GM12878 (cell line): Measurements from ENCODE around the gene BICRA. TPM values are rescaled to one million over a fixed set of nuclear protein-coding genes. Genes with fewer than 3 reads are reported as not detected.
"Not testable (repeated sequence)": the region's sequence is repeated elsewhere in the genome, so short reads cannot be mapped to it uniquely, and the experiment has no call there.

ENCODE experiments used
- ATAC-seq: fragments of 200-7000 bp; cut with Tn5 transposase; 3 replicates; pipeline ENCODE4 v1.9.1; 2020; ENCODE audit warnings: mild to moderate bottlenecking, moderate library complexity
- BruUV-seq: library from RNA; stranded (reverse); fragments of 400-500 nt; replicated peaks from 2 replicates; lab custom pipeline; 2021; lab: Mats Ljungman, UMichigan
- CTCF ChIA-PET: fragments of 300-600 bp; sonication (Branson Sonifier 250); formaldehyde crosslinking; extraction: SDS; loops from one replicate; lab custom pipeline; 2021; ENCODE audit warnings: inconsistent platforms; lab: Yijun Ruan, JAX
- POLR2A ChIA-PET: fragments of 350-600 bp; formaldehyde crosslinking; extraction: SDS; loops from one replicate; lab custom pipeline; 2021; ENCODE audit warnings: inconsistent platforms; lab: Charles Lee
- RAD21 ChIA-PET: fragments of 300-600 bp; sonication (Branson Sonifier 250); formaldehyde crosslinking; loops from one replicate; lab custom pipeline; 2023; ENCODE audit warnings: antibody characterized with exemption; ENCODE audit not compliant: unreplicated experiment; lab: Charles Lee
- SMC1A ChIA-PET: fragments of 300-600 bp; sonication (Branson Sonifier 250); formaldehyde crosslinking; loops from one replicate; lab custom pipeline; 2023; ENCODE audit not compliant: unreplicated experiment, uncharacterized antibody; lab: Charles Lee
- DNase-seq: peaks from one replicate; pipeline ENCODE4 v3.0.0-alpha.2; 2011; ENCODE audit warnings: low read depth, low spot score
- FAIRE-seq: peaks from 3 replicates; lab custom pipeline; 2011; peaks lifted over from hg19 to GRCh38; lab: Jason Lieb, UNC
- H2AFZ ChIP-seq: 2 replicates; pipeline ENCODE4 v1.6.0; 2011; ENCODE audit warnings: low read depth, low read length, control low read depth; ENCODE audit not compliant: control insufficient read depth
- H3K27ac ChIP-seq: 2 replicates; pipeline ENCODE4 v1.5.1; 2011; ENCODE audit warnings: control low read depth; ENCODE audit not compliant: control insufficient read depth, insufficient read depth
- H3K27me3 ChIP-seq, 2 experiments: replicated peaks in 1 of 2; 2 replicates each; pipeline versions ENCODE4 v1.6.0 to v1.6.1; 2011; ENCODE audit warnings: low read length in 1 of 2; ENCODE audit not compliant: control insufficient read depth in 2 of 2, insufficient read depth in 2 of 2
- H3K36me3 ChIP-seq, 2 experiments: 2 replicates each; pipeline ENCODE4 v1.5.1; 2011; ENCODE audit warnings: low read length in 1 of 2; ENCODE audit not compliant: control insufficient read depth in 2 of 2, insufficient read depth in 2 of 2
- H3K4me1 ChIP-seq: 2 replicates; pipeline ENCODE4 v1.6.1; 2011; ENCODE audit warnings: mild to moderate bottlenecking, low read length, moderate library complexity, mixed read lengths; ENCODE audit not compliant: control insufficient read depth, insufficient read depth
- H3K4me2 ChIP-seq: 2 replicates; pipeline ENCODE4 v1.6.0; 2011; ENCODE audit warnings: control low read depth; ENCODE audit not compliant: control insufficient read depth, insufficient read depth
- H3K4me3 ChIP-seq: fragments of 200-600 bp; sonication (generic); 2 replicates; pipeline ENCODE4 v1.5.1; 2016
- H3K79me2 ChIP-seq: 2 replicates; pipeline ENCODE4 v1.6.0; 2011; ENCODE audit warnings: low read length; ENCODE audit not compliant: control insufficient read depth, insufficient read depth
- H3K9ac ChIP-seq: 2 replicates; pipeline ENCODE4 v1.8.0; 2011; ENCODE audit warnings: low read length, control low read depth, mixed read lengths; ENCODE audit not compliant: control insufficient read depth, insufficient read depth
- H3K9me3 ChIP-seq: replicated peaks from 3 replicates; pipeline ENCODE4 v1.5.1; 2011; ENCODE audit warnings: mild to moderate bottlenecking, low read length; ENCODE audit not compliant: control insufficient read depth, insufficient read depth
- H4K20me1 ChIP-seq: 2 replicates; pipeline ENCODE4 v1.6.0; 2011; ENCODE audit not compliant: control insufficient read depth, insufficient read depth
- DPF2 ChIP-seq: fragments of 450-650 bp; IDR thresholded peaks from 2 replicates; pipeline ENCODE4 v1.6.1; 2017; ENCODE audit warnings: mild to moderate bottlenecking
- WGBS: methylation state at CpG from one replicate; pipeline ENCODE4 v1.1.6; 2016; ENCODE audit warnings: low lambda C conversion rate; ENCODE audit not compliant: insufficient replicate concordance, insufficient coverage; ENCODE audit errors: missing lambda C conversion rate; 5-methylcytosine and 5-hydroxymethylcytosine counted together
- in situ Hi-C: fragments of 300-500 bp; cut with MboI; formaldehyde crosslinking; loops from 9 replicates; pipeline ENCODE4 v1.14.3; 2018; ENCODE audit warnings: mixed read lengths
- intact Hi-C: fragments of 100-400 bp; cut with micrococcal nuclease; formaldehyde crosslinking; loops from one replicate; pipeline ENCODE4 v1.14.2; 2022; ENCODE audit not compliant: unreplicated experiment
- polyA plus RNA-seq, 11 experiments: library from polyadenylated mRNA; depleted of rRNA in 4 of 11; unstranded in 6 of 11; stranded (reverse) in 5 of 11; fragments of >200 nt; fragmentation: Nextera tagmentation in 4 of 11; fragmentation: Illumina TruSeq in 1 of 11; extraction: Ambion mirVana in 4 of 11; extraction: Trizol in 1 of 11; gene quantifications; 1 replicate in 1 of 11; 2 replicates in 10 of 11; pipeline versions ENCODE4 v1.2.1 to v1.2.3, GENCODE V29; 2011 to 2016; ENCODE audit warnings: inconsistent platforms in 2 of 11, missing spikeins in 2 of 11, low read depth in 1 of 11
- total RNA-seq, 4 experiments: library from RNA; depleted of rRNA in 3 of 4; stranded (reverse); fragments of >200 nt in 3 of 4; fragmentation: Illumina TruSeq in 1 of 4; extraction: Trizol in 1 of 4; gene quantifications; 2 replicates each; pipeline versions ENCODE4 v1.2.1 to v1.2.3, GENCODE V29; 2013 to 2021

Gene BICRA
- total and polyA plus RNA-seq, 10 of the 15 experiments (the other 5 are each of a cell fraction or from before 2014, with no cell fraction given): 0.11 to 15.3 (median 1.3) TPM

DNA sequence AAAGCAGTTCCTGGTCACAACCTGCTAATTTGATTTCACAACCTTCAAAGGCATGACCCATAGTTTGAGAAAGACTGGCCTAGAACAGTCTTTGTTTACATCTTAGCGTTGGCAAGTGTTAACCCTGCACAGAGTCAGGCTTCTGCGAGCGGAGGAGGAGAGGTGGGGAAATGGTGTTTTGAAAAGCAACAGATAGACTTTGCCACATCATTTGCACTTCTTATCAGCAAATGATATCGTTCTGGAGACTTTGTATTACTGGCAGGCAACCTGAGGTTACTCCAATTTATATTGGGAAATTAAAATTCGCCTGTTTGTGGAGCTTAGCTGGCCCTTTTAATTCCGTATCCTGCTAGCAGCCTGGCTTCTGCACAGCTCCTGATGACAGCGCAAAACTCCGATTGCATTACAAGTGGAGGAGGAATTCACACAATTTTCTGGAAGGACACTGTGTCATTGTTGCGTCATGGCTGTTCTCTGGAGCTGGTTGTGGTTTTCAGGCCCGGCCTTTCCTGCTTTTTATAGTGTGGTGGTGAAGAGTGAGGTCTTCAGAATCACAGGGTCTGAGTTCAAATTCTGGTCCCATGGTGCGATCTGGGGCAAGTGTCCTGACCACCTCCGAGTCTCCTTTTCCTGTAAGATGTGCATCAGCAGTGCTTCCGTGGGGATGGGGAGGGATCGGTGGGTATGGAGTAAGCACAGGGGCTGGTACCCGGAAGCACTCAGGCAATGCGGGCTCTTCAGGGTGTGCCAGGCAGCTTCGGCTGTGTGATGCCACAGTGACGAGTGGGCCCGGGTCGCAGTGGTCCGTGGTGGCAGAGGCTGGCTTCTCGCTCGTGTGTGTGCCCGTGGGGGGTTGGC lies 55.2 kb downstream of the BICRA start:
- whole genome bisulfite sequencing: 92% methylated on average over 24 of the region's 24 CpGs
- DNase-seq (no peak), ATAC-seq (no peak), FAIRE-seq (no peak)
- H3K27me3 ChIP-seq: no peaks in the 10 kb centered on the region
- no peaks in the 10 kb centered on the region for H3K9me3 ChIP-seq
- peaks cover 1% of the 10 kb centered on the region; the same call in 1 of the 2 replicates for H3K79me2 ChIP-seq
- in situ Hi-C loops (no loop called here), intact Hi-C loops (no loop called here)
- no TSS peak for BruUV-seq
- no peaks in the 10 kb centered on the region for H4K20me1 ChIP-seq
- no peak overlapping the region for H3K4me2 ChIP-seq
- no peak overlapping the region for H3K27ac ChIP-seq
- H3K4me1 ChIP-seq: no peaks in the 10 kb centered on the region
- no peak overlapping the region for H3K4me3 ChIP-seq
- CTCF ChIA-PET: interaction anchor here (0.9 kb wide), 1 partner anchor 231 kb away, joined by 3 read pairs; no protein-coding TSS in a partner anchor
- H3K36me3 ChIP-seq: peaks cover 2% of the 10 kb centered on the region in 2 experiments; a peak in 3 of 4 replicates
- SMC1A ChIA-PET: no interaction called here
- no peak overlapping the region for H3K9ac ChIP-seq
- RAD21 ChIA-PET: no interaction called here
- POLR2A ChIA-PET: no interaction called here
- no peak for TF ChIP-seq DPF2
- H2AFZ ChIP-seq: no peak overlapping the region

- H3K4me1 ChIP-seq, H3K27ac ChIP-seq, H3K4me2 ChIP-seq, in situ Hi-C loops, SMC1A ChIA-PET, H3K79me2 ChIP-seq, FAIRE-seq, H3K9ac ChIP-seq, intact Hi-C loops, DNase-seq, H4K20me1 ChIP-seq, ATAC-seq, H3K4me3 ChIP-seq, H2AFZ ChIP-seq, H3K9me3 ChIP-seq, BruUV-seq, POLR2A ChIA-PET, H3K36me3 ChIP-seq, H3K27me3 ChIP-seq: not testable (repeated sequence)
- WGBS: 96% methylated on average over 12 of the region's 13 CpGs
- CTCF ChIA-PET: interaction anchor here (0.6 kb wide), 1 partner anchor 27 kb away, joined by 3 read pairs; no protein-coding TSS in a partner anchor
- RAD21 ChIA-PET: interaction anchor here (1.0 kb wide), 1 partner anchor 9 kb away, joined by 4 read pairs; no protein-coding TSS in a partner anchor
Measured at GRCh38 chr19:47668556-47668955, 59.6 kb downstream of the BICRA start.
